ENCODE data around the gene C2CD4C.

Gene C2CD4C

DNA sequence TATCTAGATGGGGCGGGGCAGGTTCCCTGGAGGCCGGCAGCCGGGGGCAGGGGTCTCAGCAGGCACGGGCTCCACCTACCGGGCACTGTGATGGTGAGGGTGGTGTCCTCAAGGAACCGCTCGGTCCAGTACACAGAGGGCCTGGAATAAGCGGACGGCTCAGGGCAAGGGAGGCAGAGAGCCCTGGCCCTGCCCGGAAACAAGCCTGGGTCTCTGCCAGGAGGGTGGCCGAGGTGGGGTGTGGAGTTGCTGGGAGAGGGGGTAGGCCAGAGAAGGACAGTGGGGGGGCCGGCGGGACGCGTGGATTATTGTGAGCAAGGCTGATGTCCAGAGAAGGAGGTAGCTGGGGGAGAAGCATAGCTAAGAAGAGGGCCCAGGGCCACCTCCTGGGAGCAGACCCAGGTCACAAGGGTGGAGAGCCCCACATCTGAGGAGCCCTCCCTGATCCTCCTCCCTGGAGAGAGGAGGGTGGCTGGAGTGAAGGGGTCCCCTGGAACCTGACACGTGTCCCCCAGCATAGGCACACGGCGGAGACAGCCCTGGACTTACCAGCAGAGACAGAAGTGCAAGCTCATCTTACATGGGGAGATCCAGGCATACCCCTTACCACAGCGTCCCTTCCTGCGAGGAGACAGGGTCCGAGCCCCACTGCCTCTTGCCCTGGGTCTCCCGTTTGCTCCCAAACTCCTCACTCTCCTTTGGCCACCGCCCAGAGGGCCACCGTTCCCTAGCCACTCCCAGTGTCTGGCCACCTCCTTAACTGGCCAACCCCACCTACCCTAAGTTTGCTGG is 35.4 kb downstream of the C2CD4C start:
- no peaks in the 10 kb centered on the region for H3K27me3 ChIP-seq (ENCODE audit: insufficient read depth, low read length, poor library complexity)
- H3K56ac ChIP-seq (ENCODE audit: low read length), result no peak overlapping the region
- no peak overlapping the region for H3K27ac ChIP-seq (ENCODE audit: low read depth, low read length)
- H3K4me1 ChIP-seq (ENCODE audit: control insufficient read depth, low read depth, low read length), result no peaks in the 10 kb centered on the region
- H4K5ac ChIP-seq (ENCODE audit: low read length), result no peak overlapping the region
- no peak overlapping the region for H2BK5ac ChIP-seq (ENCODE audit: low read length)
- H4K8ac ChIP-seq (ENCODE audit: low read depth, low read length), result no peak overlapping the region
- no peak overlapping the region for H2BK120ac ChIP-seq (ENCODE audit: low read depth, low read length)
- no peak overlapping the region for H2BK15ac ChIP-seq (replicated peaks; ENCODE audit: low read depth)
- no peaks in the 10 kb centered on the region for H3K79me1 ChIP-seq (ENCODE audit: low read length)
- H3K4me3 ChIP-seq (ENCODE audit: low read length), result no peak overlapping the region
- no CpG with 5 or more reads among the region's 24 CpGs for WGBS (ENCODE audit: extremely low coverage, insufficient coverage, low lambda C conversion rate)
- DNase-seq, result no peak
- no peak overlapping the region for H2AK5ac ChIP-seq (ENCODE audit: low read length)
- no peak overlapping the region for H3K9ac ChIP-seq (ENCODE audit: low read length)
- H3K79me2 ChIP-seq (ENCODE audit: control insufficient read depth, insufficient read depth, low read length), result no peaks in the 10 kb centered on the region
- no peak overlapping the region for H3K18ac ChIP-seq (ENCODE audit: low read length)
- no peak overlapping the region for H3K4me2 ChIP-seq (ENCODE audit: low read length)
- H3K36me3 ChIP-seq (ENCODE audit: control insufficient read depth, insufficient read depth, low read length), result no peaks in the 10 kb centered on the region
- H3K4ac ChIP-seq (ENCODE audit: low read depth, low read length), result no peak overlapping the region
- H3K23ac ChIP-seq (ENCODE audit: low read length), result no peak overlapping the region

DNA sequence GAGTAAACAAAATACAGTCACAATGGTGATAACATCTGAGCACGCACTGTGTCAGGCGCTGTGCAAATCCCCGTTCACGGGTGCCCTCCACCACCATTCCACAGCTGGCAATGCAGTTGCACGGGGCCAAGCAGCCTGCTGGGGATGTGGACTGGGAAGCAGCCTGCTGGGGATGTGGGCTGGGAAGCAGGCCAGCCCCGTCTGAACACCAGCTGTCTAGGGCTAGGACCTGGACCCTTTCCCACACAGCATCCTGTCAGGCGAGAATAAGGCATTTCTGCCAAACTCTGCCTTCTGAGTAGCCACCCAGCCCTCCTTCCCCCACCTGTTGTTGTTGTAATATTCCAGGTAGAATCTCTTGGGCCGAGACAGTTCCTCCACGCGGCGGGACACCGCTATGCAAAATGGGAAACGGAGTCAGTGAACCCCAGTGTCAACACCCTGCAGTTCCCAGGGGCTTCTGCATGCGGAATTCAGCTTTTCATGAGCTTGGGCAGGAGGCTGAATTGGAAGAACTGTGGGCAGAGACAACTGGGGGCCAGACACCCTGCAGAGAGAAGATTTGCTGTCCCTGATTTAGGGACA is 36.5 kb downstream of the C2CD4C start:
- no peak overlapping the region for H3K18ac ChIP-seq (ENCODE audit: low read length)
- H2AK5ac ChIP-seq (ENCODE audit: low read length), result no peak overlapping the region
- no peaks in the 10 kb centered on the region for H3K27me3 ChIP-seq (ENCODE audit: insufficient read depth, low read length, poor library complexity)
- no peak overlapping the region for H4K5ac ChIP-seq (ENCODE audit: low read length)
- H3K79me1 ChIP-seq (ENCODE audit: low read length), result no peaks in the 10 kb centered on the region
- no peaks in the 10 kb centered on the region for H3K4me1 ChIP-seq (ENCODE audit: control insufficient read depth, low read depth, low read length)
- no peak overlapping the region for H3K4ac ChIP-seq (ENCODE audit: low read depth, low read length)
- no peak overlapping the region for H3K4me3 ChIP-seq (ENCODE audit: low read length)
- H2BK5ac ChIP-seq (ENCODE audit: low read length), result no peak overlapping the region
- H2BK120ac ChIP-seq (ENCODE audit: low read depth, low read length), result no peak overlapping the region
- H3K56ac ChIP-seq (ENCODE audit: low read length), result no peak overlapping the region
- no peak for DNase-seq
- WGBS (ENCODE audit: extremely low coverage, insufficient coverage, low lambda C conversion rate), result no CpG with 5 or more reads among the region's 14 CpGs
- H3K36me3 ChIP-seq (ENCODE audit: control insufficient read depth, insufficient read depth, low read length), result no peaks in the 10 kb centered on the region
- H3K9ac ChIP-seq (ENCODE audit: low read length), result no peak overlapping the region
- no peak overlapping the region for H4K8ac ChIP-seq (ENCODE audit: low read depth, low read length)
- H3K79me2 ChIP-seq (ENCODE audit: control insufficient read depth, insufficient read depth, low read length), result no peaks in the 10 kb centered on the region
- H2BK15ac ChIP-seq (replicated peaks; ENCODE audit: low read depth), result no peak overlapping the region
- H3K23ac ChIP-seq (ENCODE audit: low read length), result no peak overlapping the region
- no peak overlapping the region for H3K27ac ChIP-seq (ENCODE audit: low read depth, low read length)
- H3K4me2 ChIP-seq (ENCODE audit: low read length), result no peak overlapping the region

DNA sequence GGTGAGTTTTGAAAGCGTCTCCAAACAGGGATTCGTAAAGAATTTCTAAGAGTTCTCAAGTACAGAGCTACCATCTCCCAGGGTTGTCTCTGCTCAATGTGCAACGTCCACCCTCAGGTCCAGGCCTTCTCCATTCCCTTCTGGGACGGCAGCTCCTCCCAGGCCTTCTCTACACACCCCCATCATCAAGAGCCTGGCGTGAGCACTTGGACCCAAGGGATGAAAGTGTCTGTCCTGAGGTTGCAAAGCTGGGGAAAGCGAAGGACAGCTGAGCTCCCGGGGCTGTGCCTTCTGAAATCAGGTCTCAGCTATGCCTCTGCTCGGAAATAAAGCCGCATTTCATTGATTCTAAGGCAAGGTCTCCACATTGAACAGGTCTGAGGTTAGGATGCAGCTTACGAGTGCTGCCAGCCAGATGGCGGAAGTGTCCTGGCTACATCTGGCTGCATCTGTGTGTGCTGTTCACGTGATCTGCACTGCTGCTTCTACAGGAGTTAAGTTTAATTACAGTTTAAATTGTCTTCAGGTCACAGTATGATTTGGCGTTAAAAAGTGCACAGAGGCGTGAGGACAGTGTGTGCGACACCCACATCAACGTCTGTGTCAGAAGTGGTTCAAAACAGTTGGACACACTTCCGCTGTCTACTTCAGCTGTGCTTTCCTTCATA is 37.3 kb downstream of the C2CD4C start:
- no peak overlapping the region for H3K4me2 ChIP-seq (ENCODE audit: low read length)
- H4K5ac ChIP-seq (ENCODE audit: low read length), result no peak overlapping the region
- no peak overlapping the region for H3K4ac ChIP-seq (ENCODE audit: low read depth, low read length)
- H3K79me1 ChIP-seq (ENCODE audit: low read length), result no peaks in the 10 kb centered on the region
- no peak overlapping the region for H3K27ac ChIP-seq (ENCODE audit: low read depth, low read length)
- no peak overlapping the region for H2BK5ac ChIP-seq (ENCODE audit: low read length)
- no peak overlapping the region for H2AK5ac ChIP-seq (ENCODE audit: low read length)
- no peak overlapping the region for H3K56ac ChIP-seq (ENCODE audit: low read length)
- H3K9ac ChIP-seq (ENCODE audit: low read length), result no peak overlapping the region
- H3K27me3 ChIP-seq (ENCODE audit: insufficient read depth, low read length, poor library complexity), result no peaks in the 10 kb centered on the region
- H4K8ac ChIP-seq (ENCODE audit: low read depth, low read length), result no peak overlapping the region
- no peak overlapping the region for H3K18ac ChIP-seq (ENCODE audit: low read length)
- H3K79me2 ChIP-seq (ENCODE audit: control insufficient read depth, insufficient read depth, low read length), result no peaks in the 10 kb centered on the region
- no peak overlapping the region for H2BK120ac ChIP-seq (ENCODE audit: low read depth, low read length)
- no peaks in the 10 kb centered on the region for H3K4me1 ChIP-seq (ENCODE audit: control insufficient read depth, low read depth, low read length)
- WGBS (ENCODE audit: extremely low coverage, insufficient coverage, low lambda C conversion rate), result no CpG with 5 or more reads among the region's 17 CpGs
- no peak overlapping the region for H3K4me3 ChIP-seq (ENCODE audit: low read length)
- no peaks in the 10 kb centered on the region for H3K36me3 ChIP-seq (ENCODE audit: control insufficient read depth, insufficient read depth, low read length)
- no peak overlapping the region for H2BK15ac ChIP-seq (replicated peaks; ENCODE audit: low read depth)
- no peak for DNase-seq
- H3K23ac ChIP-seq (ENCODE audit: low read length), result no peak overlapping the region

DNA sequence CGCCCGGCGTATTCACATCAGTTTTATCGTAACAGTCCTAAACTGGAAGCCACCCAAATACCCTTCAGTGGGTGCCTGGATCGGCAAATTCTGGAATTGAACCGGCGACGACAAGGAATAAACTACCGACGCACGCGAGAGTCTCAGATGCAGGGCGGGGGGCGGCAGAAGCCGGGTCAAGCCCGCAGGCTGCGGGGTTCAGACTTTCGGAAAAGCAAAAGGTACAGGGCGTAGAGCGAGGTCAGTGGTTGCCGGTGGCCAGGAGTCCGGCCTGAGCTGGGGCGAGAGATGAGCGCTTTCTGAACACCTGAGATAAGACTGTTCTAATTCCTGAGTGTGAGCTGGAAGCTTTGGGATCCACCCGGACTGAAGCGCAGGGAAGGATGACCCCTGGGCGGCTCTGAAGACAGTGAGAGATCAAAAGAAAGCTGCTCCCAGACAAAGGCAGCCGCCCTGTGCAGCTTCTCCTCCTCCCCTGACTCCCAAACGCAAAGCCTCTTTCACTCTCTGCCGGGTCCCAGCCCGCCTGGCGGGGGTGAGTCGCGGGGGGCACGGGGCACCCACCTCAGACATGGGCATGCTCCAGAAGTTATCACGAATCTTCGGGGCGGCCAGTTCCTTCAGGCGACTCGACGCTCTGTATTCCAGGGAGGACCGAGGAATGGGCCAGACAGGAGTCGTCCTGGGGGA is 38.2 kb downstream of the C2CD4C start:
- no peak for DNase-seq

DNA sequence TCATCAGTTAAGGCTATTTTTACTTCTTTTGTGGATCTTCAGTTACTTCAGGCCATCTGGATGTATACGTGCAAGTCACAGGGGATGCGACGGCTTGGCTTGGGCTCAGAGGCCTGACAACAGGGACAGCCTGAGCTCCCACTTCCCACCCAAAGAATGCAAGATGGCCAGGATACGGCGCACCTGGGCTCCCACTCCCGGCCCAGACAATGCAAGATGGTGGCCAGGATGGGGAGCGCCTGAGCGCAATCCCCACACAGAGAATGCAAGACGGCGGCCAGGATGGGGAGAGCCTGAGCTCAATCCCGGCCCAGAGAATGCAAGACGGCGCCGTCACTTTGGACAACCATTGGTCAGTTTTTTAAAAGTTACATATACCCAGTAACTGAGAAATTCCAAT is 39.1 kb downstream of the C2CD4C start:
- H2BK5ac ChIP-seq (ENCODE audit: low read length), result no peak overlapping the region
- no peaks in the 10 kb centered on the region for H3K27me3 ChIP-seq (ENCODE audit: insufficient read depth, low read length, poor library complexity)
- no peak overlapping the region for H4K5ac ChIP-seq (ENCODE audit: low read length)

More for the DNA sequence above, 38.2 kb downstream of the C2CD4C start:
- H3K23ac ChIP-seq (ENCODE audit: low read length), result no peak overlapping the region
- no peaks in the 10 kb centered on the region for H3K36me3 ChIP-seq (ENCODE audit: control insufficient read depth, insufficient read depth, low read length)
- H3K18ac ChIP-seq (ENCODE audit: low read length), result no peak overlapping the region
- no peak overlapping the region for H3K9ac ChIP-seq (ENCODE audit: low read length)
- no peak overlapping the region for H2BK5ac ChIP-seq (ENCODE audit: low read length)
- H3K27ac ChIP-seq (ENCODE audit: low read depth, low read length), result no peak overlapping the region
- no peaks in the 10 kb centered on the region for H3K27me3 ChIP-seq (ENCODE audit: insufficient read depth, low read length, poor library complexity)
- no peaks in the 10 kb centered on the region for H3K79me2 ChIP-seq (ENCODE audit: control insufficient read depth, insufficient read depth, low read length)
- H2BK15ac ChIP-seq (replicated peaks; ENCODE audit: low read depth), result no peak overlapping the region
- H3K4ac ChIP-seq (ENCODE audit: low read depth, low read length), result no peak overlapping the region
- H2BK120ac ChIP-seq (ENCODE audit: low read depth, low read length), result no peak overlapping the region
- H3K4me3 ChIP-seq (ENCODE audit: low read length), result no peak overlapping the region
- no peak overlapping the region for H3K56ac ChIP-seq (ENCODE audit: low read length)
- H3K4me2 ChIP-seq (ENCODE audit: low read length), result no peak overlapping the region
- no peak overlapping the region for H2AK5ac ChIP-seq (ENCODE audit: low read length)
- no peak overlapping the region for H4K8ac ChIP-seq (ENCODE audit: low read depth, low read length)
- WGBS (ENCODE audit: extremely low coverage, insufficient coverage, low lambda C conversion rate), result no CpG with 5 or more reads among the region's 43 CpGs
- no peaks in the 10 kb centered on the region for H3K4me1 ChIP-seq (ENCODE audit: control insufficient read depth, low read depth, low read length)
- no peaks in the 10 kb centered on the region for H3K79me1 ChIP-seq (ENCODE audit: low read length)
- no peak overlapping the region for H4K5ac ChIP-seq (ENCODE audit: low read length)

More for the DNA sequence above, 39.1 kb downstream of the C2CD4C start:
- no peak overlapping the region for H3K27ac ChIP-seq (ENCODE audit: low read depth, low read length)
- no peak overlapping the region for H3K4ac ChIP-seq (ENCODE audit: low read depth, low read length)
- no peak overlapping the region for H3K4me3 ChIP-seq (ENCODE audit: low read length)
- H3K36me3 ChIP-seq (ENCODE audit: control insufficient read depth, insufficient read depth, low read length), result no peaks in the 10 kb centered on the region
- H2BK15ac ChIP-seq (replicated peaks; ENCODE audit: low read depth), result no peak overlapping the region
- H3K18ac ChIP-seq (ENCODE audit: low read length), result no peak overlapping the region
- no peak overlapping the region for H3K56ac ChIP-seq (ENCODE audit: low read length)
- no peak overlapping the region for H3K23ac ChIP-seq (ENCODE audit: low read length)
- DNase-seq, result no peak
- H3K4me2 ChIP-seq (ENCODE audit: low read length), result no peak overlapping the region
- WGBS (ENCODE audit: extremely low coverage, insufficient coverage, low lambda C conversion rate), result no CpG with 5 or more reads among the region's 14 CpGs
- no peak overlapping the region for H4K8ac ChIP-seq (ENCODE audit: low read depth, low read length)
- H2BK120ac ChIP-seq (ENCODE audit: low read depth, low read length), result no peak overlapping the region
- H3K79me2 ChIP-seq (ENCODE audit: control insufficient read depth, insufficient read depth, low read length), result no peaks in the 10 kb centered on the region
- no peaks in the 10 kb centered on the region for H3K4me1 ChIP-seq (ENCODE audit: control insufficient read depth, low read depth, low read length)
- no peak overlapping the region for H3K9ac ChIP-seq (ENCODE audit: low read length)
- H2AK5ac ChIP-seq (ENCODE audit: low read length), result no peak overlapping the region
- no peaks in the 10 kb centered on the region for H3K79me1 ChIP-seq (ENCODE audit: low read length)
